ENCODE measurements around the gene TMCC1.

The TMCC1 gene

GRCh38 chr3:129636082-129636481 lies 257.4 kb downstream of the TMCC1 start:
- no peak for DNase-seq

DNA sequence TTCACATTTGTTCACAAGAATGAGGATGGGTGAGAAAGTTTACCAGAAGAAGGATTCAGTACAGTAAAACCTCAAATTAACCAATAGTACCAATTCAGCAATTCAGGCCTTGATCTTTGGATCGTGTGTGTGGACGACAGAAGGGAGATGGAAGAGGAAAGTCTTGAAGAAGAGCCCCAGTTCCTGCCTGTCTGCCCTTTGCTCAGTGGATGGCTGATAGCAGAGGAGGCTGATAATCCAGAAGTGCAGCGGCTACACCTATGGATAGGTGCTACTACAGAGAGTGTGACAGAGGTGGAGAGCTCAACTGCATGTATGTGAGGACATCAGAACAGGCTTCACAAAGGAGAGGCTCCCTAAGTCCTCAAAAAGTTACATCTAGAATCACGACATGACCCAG lies 257.9 kb downstream of the TMCC1 start:
- no peak for DNase-seq

- DNase-seq = peak; percentile 42
Measured at GRCh38 chr3:129633751-129634481, 259.6 kb downstream of the TMCC1 start.

DNA sequence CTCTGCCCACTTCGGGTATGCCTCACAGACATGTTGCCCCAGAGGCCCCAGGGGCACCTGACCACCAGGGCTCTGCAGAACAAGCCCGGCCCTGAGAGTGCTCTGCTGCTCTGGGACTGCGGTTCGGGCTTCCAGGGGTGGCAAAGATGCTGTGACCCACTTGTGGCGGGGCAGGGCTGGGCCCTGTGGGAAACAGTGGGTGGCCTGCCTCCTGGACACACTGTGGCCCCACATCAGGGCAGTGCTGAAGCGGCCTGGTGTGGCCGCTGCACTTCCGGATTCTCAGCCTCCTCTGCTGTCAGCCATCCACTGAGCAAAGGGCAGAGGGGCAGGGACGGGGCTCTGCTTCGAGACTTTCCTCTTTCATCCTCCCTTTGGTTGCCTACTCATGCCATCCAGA lies 260.5 kb downstream of the TMCC1 start:
- DNase-seq = no peak

DNA sequence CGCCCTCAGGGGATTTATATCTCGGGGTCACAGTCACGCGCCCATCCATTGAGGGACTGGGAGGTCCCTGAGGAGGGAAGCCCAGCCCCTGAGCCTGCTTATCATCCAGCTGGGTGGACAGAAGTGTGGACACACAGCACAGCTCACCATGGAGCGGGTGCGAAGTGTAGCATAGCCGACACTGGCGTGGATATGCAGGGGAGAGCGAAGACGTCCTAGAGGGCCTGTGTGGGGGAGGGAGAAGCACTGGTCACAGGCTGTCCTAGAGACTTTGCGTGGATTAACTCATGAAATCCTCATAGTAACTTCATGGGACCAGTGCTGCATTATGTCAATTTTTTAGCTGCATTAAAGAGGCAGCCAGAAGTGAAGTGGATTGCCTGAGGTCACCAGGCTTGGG lies 261.0 kb downstream of the TMCC1 start:
- no peak for DNase-seq

GRCh38 chr3:129632056-129632455 lies 261.5 kb downstream of the TMCC1 start:
- no peak for DNase-seq

DNA sequence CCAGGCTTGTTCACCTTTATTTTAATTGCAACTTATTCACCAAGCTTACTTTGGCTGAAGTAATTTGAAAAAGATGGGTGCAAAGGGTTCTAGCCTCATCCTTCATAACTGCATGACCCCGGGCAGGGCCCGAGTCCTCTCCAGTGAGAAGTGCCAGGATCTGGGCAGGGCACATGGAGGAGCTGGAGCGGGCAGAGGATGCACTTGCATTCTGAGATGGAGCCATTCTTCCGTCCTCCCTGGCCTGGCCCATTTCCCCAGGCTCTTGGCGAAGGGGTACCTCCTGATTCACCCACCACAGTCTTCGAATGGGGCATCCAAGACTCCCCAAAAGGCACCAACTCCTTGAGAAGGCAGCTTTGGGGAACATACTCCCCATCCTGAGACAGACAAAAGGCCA lies 264.5 kb downstream of the TMCC1 start:
- no peak for DNase-seq

GRCh38 chr3:129628169-129628522 lies 265.4 kb downstream of the TMCC1 start:
- DNase-seq = no peak

DNA sequence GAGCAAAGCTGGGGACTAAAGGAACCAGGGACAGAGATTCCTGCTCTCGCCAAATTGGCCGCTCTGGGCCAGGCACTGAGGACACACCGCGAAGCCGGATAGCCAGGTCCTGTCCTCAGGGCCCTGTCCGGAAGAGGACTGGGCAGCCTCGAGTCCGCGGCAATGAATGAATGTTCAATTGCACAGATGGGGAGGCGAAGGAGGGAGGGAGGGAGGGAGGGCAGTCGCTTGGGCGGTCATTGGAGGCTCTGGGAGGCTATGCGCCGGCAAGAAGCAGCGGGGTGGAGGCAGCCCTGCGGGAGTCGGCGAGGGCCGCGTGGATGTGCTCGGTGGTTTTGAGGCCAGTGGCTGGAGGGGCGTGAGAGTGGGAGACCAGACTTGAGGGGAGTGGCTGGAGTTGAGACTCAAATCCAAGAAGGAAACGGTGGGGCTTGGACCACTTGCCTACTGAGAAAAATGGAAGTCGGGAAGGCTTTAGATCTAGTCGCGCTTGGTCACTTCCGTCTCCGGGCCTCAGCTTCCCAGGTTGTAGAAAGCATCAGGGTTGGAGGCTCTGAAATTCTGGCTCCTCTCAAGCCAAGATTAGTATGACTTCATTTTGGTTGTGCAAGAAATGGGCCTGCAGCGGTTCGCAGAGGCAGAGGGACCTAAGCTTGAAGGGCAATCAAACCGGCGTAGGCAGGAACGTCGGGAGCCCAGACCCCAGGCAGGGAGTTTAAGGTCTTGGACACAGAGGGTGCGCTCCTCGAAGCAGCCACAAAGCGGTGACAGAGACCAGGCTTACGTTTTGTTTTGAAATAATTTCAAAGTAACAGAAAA lies 266.0 kb downstream of the TMCC1 start:
- DNase-seq = no peak

GRCh38 chr3:129626744-129627349 lies 266.7 kb downstream of the TMCC1 start:
- DNase-seq = peak; percentile 63

GRCh38 chr3:129625072-129625874 lies 268.2 kb downstream of the TMCC1 start:
- DNase-seq = no peak

DNA sequence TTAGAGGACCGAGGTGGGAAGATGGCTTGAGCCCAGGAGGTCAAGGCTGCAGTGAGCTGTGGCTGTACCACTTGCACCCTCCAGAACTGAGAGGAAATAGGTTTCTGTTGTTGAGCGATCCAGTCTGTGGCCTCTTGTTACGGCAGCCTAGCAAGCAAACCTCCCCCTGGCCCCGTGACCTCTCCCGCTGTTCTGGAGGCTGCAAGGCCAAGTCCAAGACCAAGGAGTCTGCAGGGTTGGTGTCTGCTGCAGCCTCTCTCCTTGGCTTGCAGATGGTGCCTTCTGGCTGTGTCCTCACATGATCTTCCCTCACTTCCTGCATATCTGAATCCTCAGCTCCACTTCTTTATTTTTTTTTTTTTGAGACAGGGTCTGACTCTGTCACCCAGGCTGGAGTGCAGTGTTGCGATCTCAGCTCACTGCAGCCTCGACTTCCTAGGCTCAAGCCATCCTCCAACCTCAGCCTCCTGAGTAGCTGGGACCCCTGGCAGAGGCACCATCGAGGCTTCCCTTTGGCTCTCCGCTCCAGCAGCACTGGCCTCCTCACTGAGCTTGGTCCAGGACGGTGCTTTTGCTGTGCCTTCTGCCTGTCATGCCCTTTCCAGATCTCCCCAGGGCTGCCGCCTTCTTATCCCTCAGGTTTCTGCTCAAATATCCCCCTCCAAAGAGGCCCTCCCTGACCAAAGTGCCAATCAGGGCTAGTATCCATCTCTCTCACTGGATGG lies 269.0 kb downstream of the TMCC1 start:
- no peak for DNase-seq

GRCh38 chr3:129623447-129624118 lies 269.9 kb downstream of the TMCC1 start:
- no peak for DNase-seq

DNA sequence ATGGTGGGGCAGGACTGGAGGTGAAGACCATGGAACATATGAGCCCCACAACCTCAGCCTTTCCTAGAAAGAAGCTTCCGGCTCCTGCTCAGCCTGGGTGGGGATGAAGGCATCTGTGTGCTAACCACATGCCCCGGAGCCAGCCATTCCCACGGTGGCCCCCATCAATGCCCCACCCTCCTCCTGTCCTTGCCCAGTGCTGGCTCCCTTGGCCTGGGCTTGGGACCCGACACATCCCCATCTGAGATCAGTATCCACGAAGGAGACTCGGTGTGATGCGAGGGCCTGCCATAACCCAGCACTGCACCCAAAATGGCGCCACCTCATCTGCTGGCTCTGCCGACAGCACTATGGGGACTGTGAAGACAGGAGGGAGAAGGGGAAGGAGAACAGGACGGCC lies 270.6 kb downstream of the TMCC1 start:
- DNase-seq = no peak

- no peak for DNase-seq
Measured at GRCh38 chr3:129622226-129622874, 271.2 kb downstream of the TMCC1 start.

DNA sequence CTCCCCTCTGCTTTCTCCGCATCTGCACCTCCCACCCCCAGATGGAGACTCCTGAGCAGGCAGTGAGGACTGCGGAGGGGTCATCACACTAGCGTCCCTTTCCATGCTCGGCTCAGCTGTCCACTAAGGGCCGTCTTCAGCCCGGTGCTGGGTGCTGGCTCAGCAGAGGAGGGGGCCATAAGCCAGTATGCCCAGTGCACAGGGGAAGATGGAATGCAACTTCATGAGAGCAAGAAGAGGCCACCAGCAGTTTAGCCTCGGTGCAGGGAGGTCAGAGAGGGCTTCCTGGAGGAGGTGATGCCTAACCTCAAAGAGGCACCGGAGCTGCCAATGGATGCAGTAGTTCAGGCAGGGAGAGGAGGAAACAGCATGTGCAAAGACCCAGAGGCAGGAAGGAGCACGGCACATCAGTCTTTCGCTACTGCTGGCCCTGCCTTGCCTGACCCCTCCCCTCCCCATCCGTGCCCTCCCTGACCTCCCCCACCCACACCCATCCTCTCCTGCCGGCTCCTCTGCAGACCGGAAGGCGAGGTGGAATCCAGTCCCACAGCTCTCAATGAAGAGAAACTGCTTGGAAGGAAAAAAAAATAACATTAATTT lies 271.8 kb downstream of the TMCC1 start:
- DNase-seq = no peak

- DNase-seq = no peak
Measured at GRCh38 chr3:129620828-129621559, 272.5 kb downstream of the TMCC1 start.

DNA sequence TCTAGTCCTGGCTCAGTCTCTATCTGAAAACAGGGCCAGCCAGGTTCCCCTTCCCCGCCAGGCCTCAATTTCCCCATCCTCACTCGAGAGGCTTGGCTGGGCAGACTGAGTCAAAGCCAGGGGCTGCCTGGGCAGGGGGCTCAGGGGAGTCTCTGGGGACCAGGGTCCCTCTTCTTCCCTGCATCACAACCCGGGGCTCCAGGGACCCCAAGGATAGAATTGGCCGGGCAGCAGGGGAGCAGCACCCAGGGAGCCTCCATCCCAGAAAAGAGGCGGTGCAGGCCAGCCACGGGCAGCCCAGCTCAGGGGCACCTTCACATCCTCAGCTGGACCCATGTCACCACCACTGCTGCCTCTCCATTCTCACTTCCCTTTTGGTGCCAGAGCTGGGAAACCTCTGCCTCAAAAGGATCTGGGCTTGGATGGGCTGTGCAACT lies 273.8 kb downstream of the TMCC1 start:
- DNase-seq = no peak

GRCh38 chr3:129618901-129619671 lies 274.4 kb downstream of the TMCC1 start:
- DNase-seq = no peak

All from NK-92 treated with Interleukin-12 subunit alpha and Interleukin-12 subunit beta, amount 100 ng/mL, for 24 hours (cell line).